ENCODE data around the gene SPTBN4.
A peak's percentile ranks its signal among the peaks of the same experiment; 100 is the strongest.

SPTBN4 gene

DNA sequence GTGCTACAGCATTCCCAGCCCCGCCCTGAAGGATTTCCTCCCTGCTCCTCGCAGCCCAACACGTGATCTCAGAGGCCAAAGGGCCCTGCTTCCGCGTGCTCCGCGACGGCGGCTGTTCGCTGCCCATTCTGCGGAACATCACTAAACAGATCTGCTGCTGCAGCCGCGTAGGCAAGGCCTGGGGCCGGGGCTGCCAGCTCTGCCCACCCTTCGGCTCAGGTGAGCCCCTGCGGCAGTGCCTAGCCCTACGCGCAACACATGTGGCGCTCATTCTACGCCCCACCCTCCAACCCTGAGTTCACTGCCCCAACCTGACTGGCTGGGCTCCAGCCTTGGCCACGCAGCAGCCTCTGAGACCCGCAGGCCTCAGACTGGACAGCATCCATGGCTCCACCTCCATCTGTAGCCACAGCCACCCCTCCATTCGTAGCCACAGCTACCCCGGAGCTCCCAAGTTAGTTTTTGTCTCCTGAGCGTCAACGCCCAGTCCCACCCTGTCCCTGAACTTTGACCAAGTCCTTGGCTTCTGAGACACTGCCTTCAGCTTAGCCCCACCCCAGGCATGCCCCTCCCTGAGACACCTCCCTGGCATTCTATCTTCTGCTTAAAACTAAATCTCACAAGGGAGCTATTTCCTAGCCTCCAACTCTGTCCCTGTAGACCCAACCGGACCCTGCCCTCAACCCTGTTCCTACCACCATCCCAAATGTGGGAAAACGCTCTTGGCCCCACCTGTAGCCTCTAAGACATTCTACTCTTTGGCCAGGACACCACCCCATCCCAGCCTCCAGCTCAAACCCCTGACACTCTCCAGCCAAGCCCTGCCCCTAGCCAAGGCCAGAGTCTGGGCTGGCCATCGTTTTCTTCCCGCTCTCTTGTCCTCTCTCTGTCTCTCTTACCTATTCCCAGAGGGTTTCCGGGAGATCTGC is 140.8 kb downstream of the SPTBN4 start:
- no peak for DNase-seq

- DNase-seq, result no peak
Measured at GRCh38 chr19:40608240-40608621, 141.4 kb downstream of the SPTBN4 start.

DNA sequence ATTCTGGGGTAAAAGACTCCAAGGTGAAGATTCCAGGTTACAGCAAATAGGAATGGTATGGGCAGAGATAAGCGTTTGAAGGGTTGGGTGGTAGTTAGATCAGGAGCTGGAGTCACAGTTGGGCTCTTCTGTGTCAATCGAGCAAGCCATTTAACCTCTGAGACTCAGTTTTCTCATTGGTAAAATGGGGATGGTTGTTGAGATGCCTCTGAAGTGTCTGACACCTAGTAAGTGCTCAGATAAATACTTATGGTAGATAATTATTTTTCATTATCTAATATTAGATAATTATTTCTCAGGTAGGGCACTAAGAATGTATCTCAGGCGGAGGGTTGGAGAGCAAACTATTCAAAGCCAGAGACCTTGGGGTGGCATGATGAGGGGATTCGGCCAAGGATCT is 142.2 kb downstream of the SPTBN4 start:
- DNase-seq, result no peak

- DNase-seq, result peak; percentile 88 to 89
Measured at GRCh38 chr19:40609561-40610395, 143.0 kb downstream of the SPTBN4 start.

DNA sequence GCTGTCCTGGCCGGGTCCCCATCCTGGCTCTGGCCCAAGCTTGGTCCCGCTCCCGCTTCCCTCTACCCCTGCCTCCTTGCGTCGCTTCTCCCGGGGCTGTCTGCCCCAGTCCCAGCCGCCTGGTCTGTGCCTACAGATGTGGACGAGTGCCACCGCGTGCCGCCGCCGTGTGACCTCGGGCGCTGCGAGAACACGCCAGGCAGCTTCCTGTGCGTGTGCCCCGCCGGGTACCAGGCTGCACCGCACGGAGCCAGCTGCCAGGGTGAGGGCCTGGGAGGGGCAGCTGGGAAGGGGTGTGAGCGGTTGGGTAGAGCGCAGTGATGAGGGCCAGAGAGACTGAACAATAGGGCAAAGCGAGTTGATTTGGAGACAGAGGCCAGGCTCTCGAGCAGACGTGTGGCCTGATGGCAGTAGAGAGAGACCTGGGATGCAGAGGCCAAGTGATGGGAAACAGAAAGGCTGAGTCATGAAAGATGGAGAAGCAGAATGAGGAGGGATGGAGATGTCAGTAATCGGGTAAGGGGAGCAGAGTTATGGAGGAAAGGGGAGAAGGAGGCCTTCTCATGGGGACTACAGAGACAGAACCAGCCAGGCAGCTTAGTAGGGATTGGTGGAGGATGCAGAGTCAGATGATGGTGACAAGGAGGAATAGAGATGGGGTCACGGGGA is 143.7 kb downstream of the SPTBN4 start:
- DNase-seq, result peak; percentile 73

DNA sequence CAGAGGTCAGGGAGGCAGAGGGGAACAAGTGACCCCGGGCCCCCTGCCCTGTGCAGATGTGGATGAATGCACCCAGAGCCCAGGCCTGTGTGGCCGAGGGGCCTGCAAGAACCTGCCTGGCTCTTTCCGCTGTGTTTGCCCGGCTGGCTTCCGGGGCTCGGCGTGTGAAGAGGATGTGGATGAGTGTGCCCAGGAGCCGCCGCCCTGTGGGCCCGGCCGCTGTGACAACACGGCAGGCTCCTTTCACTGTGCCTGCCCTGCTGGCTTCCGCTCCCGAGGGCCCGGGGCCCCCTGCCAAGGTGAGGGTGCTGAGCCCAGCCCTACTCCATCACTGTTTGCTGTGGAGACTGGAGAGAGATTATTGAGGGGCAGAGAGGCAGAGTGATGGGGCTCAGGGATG is 144.3 kb downstream of the SPTBN4 start:
- DNase-seq, result peak in 1 of 2 donors; percentile 38

- no peak for DNase-seq
Measured at GRCh38 chr19:40611900-40612698, 145.3 kb downstream of the SPTBN4 start.

DNA sequence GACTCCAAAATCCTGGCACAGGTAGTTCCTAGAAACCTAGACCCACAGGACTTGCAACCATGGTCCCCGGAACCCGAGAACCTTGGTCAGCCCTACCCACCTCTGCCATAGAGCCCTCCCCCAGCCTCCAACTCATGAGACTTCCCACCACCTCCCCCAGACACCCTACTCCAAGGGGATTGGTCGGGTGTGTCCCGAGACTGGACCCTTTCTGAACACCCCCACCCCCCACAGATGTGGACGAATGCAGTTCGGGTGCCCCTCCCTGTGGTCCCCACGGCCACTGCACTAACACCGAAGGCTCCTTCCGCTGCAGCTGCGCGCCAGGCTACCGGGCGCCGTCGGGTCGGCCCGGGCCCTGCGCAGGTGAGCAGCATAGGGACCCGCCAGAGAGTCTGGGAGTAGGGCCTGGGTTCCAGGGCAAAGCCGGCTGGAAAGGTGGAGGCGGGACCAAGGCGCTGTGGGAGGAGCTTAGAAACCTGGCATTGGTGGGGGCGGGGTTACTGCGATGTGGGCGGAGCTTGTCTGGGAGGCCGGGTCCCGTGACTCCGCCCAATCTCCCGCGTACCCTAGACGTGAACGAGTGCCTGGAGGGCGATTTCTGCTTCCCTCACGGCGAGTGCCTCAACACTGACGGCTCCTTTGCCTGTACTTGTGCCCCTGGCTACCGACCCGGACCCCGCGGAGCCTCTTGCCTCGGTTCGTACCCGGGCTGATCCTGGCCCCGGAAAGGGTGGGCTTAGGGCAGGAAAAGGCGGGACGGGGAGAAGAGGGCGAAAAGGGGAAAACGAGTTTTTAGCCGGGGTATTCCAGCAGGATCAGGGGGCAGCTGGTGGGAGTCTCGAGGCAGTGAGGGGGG is 146.3 kb downstream of the SPTBN4 start:
- DNase-seq, result peak; percentile 73 to 74

- DNase-seq, result peak; percentile 87
Measured at GRCh38 chr19:40613690-40614621, 147.2 kb downstream of the SPTBN4 start.

GRCh38 chr19:40614622-40615411 is 148.0 kb downstream of the SPTBN4 start:
- DNase-seq, result peak; percentile 76 to 84

DNA sequence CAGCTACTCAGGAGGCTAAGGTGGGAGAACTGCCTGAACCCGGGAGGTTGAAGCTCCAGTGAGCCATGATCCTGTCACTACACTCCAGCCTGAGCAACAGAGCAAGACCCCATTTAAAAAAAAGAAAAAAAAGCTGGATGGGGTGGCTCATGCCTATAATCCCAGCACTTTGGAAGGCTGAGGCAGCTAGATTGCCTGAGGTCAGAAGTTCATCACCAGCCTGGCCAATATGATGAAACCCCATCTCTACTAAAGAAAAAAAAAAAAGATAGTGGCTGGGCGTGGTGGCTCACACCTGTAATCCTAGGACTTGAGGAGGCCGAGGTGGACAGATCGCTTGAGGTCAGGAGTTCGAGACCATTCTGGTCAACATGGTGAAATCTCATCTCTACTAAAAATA is 149.4 kb downstream of the SPTBN4 start:
- no peak for DNase-seq

DNA sequence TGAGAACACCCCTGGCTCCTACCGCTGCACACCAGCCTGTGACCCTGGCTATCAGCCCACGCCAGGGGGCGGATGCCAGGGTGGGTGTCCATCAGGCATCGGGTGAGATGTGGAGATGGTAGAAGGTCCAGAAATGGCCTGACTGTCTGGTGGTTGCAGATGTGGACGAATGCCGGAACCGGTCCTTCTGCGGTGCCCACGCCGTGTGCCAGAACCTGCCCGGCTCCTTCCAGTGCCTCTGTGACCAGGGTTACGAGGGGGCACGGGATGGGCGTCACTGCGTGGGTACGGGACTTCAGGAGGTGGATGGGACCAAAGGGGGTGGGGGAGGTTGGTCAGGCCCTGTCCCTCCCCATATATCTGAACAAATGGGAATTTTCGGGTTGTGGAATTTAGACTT is 150.1 kb downstream of the SPTBN4 start:
- no peak for DNase-seq

DNA sequence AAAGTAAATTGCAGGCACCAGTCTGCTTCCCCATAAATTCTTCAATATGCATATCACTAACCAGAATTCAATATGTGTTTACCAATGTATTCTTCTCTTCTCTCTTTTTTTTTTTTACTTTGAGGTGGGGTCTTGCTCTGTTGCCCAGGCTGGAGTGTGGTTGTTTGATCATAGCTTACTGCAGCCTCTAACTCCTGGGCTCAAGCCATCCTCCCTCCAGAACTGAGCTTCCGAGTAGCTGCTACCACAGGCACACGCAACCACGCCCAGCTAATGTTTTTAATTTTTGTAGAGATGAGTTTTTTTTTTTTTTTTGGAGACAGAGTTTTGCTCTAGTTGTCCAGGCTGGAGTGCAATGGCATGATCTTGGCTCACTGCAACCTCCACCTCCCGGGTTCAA is 151.2 kb downstream of the SPTBN4 start:
- no peak for DNase-seq

DNA sequence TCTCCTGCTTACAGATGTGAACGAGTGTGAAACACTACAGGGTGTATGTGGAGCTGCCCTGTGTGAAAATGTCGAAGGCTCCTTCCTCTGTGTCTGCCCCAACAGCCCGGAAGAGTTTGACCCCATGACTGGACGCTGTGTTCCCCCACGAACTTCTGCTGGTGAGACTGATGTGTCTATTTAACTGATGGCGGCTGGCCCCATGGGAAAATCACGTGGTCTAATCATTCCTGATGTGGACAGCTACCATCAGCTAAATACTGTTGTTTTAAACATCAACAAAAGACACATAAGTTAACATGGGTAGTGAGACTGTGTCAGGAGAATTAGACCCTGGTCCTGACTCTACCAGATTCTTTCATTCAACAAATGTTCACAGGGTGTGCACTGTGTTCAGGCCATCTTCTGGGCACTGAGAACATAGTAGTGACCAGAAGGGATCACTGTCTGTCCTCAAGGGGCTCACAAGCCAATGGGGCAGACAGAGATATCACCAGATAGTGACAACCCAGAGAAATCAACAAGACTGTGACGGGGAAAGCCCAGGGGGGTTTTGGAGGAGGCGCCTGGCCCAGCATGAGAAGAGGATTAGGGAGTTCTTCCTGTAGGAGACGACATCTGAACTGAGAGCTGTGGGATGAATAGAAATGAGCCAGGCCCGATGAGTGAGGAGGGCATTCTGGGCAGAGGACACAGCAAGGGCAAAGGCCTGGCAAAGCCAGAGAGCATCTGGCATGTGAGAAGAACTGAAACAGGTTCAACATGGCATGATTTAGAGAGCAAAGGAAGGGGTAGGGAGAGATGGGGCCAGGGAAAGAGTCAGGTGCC is 152.7 kb downstream of the SPTBN4 start:
- DNase-seq, result no peak

DNA sequence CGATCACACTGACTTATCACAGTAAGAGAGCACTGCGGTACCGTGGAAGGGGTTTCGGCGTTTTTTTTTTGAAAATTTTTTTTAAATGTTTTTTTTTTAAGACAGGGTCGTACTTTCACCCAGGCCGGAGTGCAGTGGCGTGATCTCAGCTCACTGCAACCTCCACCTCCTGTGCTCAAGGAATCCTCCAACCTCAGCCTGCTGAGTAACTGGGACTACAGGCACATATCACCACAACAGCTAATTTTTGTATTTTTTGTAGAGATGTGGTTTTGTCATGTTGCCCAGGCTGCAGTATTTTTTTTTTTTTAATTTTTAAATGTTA is 153.3 kb downstream of the SPTBN4 start:
- DNase-seq, result no peak

- DNase-seq, result no peak
Measured at GRCh38 chr19:40621283-40621682, 154.5 kb downstream of the SPTBN4 start.

GRCh38 chr19:40621966-40622772 is 155.4 kb downstream of the SPTBN4 start:
- no peak for DNase-seq

GRCh38 chr19:40622773-40623075 is 155.9 kb downstream of the SPTBN4 start:
- no peak for DNase-seq

All from CD4-positive, alpha-beta T cell treated with Interleukin-4 for 1 hour (primary cell).